Peyer's patch (tissue), 4 donors: Measurements from ENCODE around the gene TOE1.

Experiments used
- CTCF ChIP-seq, 6 experiments: fragments of 450-650 bp in 4 of 6; fragments of 200-600 bp in 2 of 6; sonication (generic) in 1 of 6; IDR thresholded peaks; one replicate each; pipeline ENCODE4 v1.5.1; 2017 to 2019; ENCODE audit warnings: antibody characterized with exemption in 6 of 6, mild to moderate bottlenecking in 3 of 6, moderate library complexity in 1 of 6
- POLR2A ChIP-seq, 2 donors: fragments of 450-650 bp; IDR thresholded peaks; one replicate each; pipeline ENCODE4 v1.5.1; 2017; ENCODE audit warnings: antibody characterized with exemption in 2 of 2, mild to moderate bottlenecking in 2 of 2, moderate library complexity in 2 of 2

GRCh38 chr1:45306905-45307304 is 33.1 kb upstream of the TOE1 start:
- TF ChIP-seq CTCF (IDR thresholded peaks at IDR 0.05): no peak
- no peak for TF ChIP-seq POLR2A (IDR thresholded peaks at IDR 0.05)
